GM12891 (cell line): ENCODE results near the gene VPS26A.

Source experiments
- POLR2A ChIP-seq: IDR thresholded peaks from 2 replicates; pipeline ENCODE4 v1.6.1; 2011; ENCODE audit warnings: low read depth, low read length, control low read depth
- POLR2AphosphoS5 ChIP-seq: IDR thresholded peaks from 2 replicates; pipeline ENCODE4 v1.6.1; 2011; ENCODE audit warnings: low read depth, low read length, control low read depth
- POU2F2 ChIP-seq: IDR thresholded peaks from 2 replicates; pipeline ENCODE4 v1.6.1; 2011; ENCODE audit warnings: low read depth, mild to moderate bottlenecking, control low read depth, low read length, moderate library complexity
- SPI1 ChIP-seq: IDR thresholded peaks from 2 replicates; pipeline ENCODE4 v1.6.1; 2011; ENCODE audit warnings: low read depth, low read length, control low read depth
- TAF1 ChIP-seq: IDR thresholded peaks from 2 replicates; pipeline ENCODE4 v1.6.1; 2011; ENCODE audit warnings: low read depth, low read length, control low read depth

DNA sequence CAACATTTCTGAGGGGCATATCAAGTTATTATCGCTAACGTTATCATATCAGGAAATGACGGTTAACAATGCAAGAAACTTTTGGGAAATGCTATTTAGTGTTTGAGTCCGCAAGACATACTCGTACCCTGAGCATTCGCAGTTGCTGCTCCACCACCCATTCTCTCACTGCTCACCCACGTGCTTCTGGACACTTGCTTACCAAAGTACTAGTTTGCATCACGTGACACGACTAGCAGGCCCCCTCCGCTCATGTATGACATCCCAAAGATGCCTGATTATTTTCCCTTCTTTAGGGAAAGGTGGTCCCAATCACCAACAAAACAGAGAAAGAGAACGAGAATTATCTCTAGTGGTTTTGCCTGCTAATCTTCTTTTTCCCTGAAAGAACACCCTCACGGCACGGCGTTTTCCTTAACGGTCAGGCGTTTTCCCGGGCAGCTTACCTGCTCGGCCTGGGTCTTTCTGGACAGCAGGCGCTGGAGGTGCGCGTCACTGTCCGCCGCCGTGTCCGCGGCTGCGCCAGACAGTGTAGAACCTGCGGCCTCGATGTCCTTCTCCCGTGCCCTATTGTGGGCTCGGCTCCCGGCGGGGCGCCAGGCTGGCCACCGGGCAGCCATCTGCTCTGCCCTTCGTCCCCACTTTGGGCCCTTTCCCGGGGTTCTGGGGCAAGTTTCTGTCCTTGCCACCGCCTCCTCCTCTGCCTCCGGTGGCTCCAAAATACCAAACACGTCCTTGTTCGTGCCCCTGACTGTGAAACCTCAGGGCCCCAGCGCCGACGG is 56.0 kb downstream of the VPS26A start, which contains the start of gene SUPV3L1:
- peak; percentile 94 for TF ChIP-seq POLR2A
- TF ChIP-seq POLR2AphosphoS5 = peak; percentile 91
- TF ChIP-seq TAF1 = peak; percentile 83
- no peak for TF ChIP-seq SPI1
- no peak for TF ChIP-seq POU2F2
